Activated CD4-positive, alpha-beta T cell treated with anti-CD3 and anti-CD28 coated beads, Interleukin-2, amount 10 ng/mL, durations not matched to agents 7 days and 5 days (primary cell): ENCODE results near the gene TBC1D30. TPM values are rescaled to one million over a fixed set of nuclear protein-coding genes. Genes with fewer than 3 reads are reported as not detected.
"Not testable (repeated sequence)": the region's sequence is repeated elsewhere in the genome, so short reads cannot be mapped to it uniquely, and the experiment has no call there.

Experiments used
- CTCF ChIA-PET: fragments of 350-600 bp; sonication (Branson Sonifier 250); formaldehyde crosslinking; loops from one replicate; lab custom pipeline; 2021; ENCODE audit warnings: antibody characterized with exemption; lab: Charles Lee
- POLR2A ChIA-PET: fragments of 350-600 bp; sonication (Branson Sonifier 250); formaldehyde crosslinking; loops from one replicate; lab custom pipeline; 2021; ENCODE audit warnings: antibody characterized with exemption; lab: Charles Lee
- DNase-seq: peaks from one replicate; pipeline ENCODE4 v3.0.0-alpha.2; 2020
- H3K27ac Mint-ChIP-seq: one replicate; pipeline ENCODE4 v1.8.0; 2021; ENCODE audit warnings: mild to moderate bottlenecking, moderate library complexity, mixed read lengths
- H3K27me3 Mint-ChIP-seq: one replicate; pipeline ENCODE4 v1.8.0; 2021; ENCODE audit warnings: mixed read lengths
- H3K36me3 Mint-ChIP-seq: one replicate; pipeline ENCODE4 v1.8.0; 2021; ENCODE audit warnings: low read depth, mixed read lengths
- H3K4me1 Mint-ChIP-seq: one replicate; pipeline ENCODE4 v1.8.0; 2021; ENCODE audit warnings: mixed read lengths
- H3K4me3 Mint-ChIP-seq: one replicate; pipeline ENCODE4 v1.8.0; 2021; ENCODE audit warnings: mild to moderate bottlenecking, moderate library complexity, mixed read lengths
- H3K9me3 Mint-ChIP-seq: one replicate; pipeline ENCODE4 v1.8.0; 2021; ENCODE audit warnings: mixed read lengths
- total RNA-seq, 2 experiments: library from RNA; stranded (reverse); gene quantifications; one replicate each; pipeline ENCODE4 v1.2.3, GENCODE V29; 2021

The TBC1D30 gene, protein sequence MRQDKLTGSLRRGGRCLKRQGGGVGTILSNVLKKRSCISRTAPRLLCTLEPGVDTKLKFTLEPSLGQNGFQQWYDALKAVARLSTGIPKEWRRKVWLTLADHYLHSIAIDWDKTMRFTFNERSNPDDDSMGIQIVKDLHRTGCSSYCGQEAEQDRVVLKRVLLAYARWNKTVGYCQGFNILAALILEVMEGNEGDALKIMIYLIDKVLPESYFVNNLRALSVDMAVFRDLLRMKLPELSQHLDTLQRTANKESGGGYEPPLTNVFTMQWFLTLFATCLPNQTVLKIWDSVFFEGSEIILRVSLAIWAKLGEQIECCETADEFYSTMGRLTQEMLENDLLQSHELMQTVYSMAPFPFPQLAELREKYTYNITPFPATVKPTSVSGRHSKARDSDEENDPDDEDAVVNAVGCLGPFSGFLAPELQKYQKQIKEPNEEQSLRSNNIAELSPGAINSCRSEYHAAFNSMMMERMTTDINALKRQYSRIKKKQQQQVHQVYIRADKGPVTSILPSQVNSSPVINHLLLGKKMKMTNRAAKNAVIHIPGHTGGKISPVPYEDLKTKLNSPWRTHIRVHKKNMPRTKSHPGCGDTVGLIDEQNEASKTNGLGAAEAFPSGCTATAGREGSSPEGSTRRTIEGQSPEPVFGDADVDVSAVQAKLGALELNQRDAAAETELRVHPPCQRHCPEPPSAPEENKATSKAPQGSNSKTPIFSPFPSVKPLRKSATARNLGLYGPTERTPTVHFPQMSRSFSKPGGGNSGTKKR
- under 1 TPM; 0.19 to 0.20 TPM for total RNA-seq

GRCh38 chr12:64824500-64825142 lies at the start of gene TBC1D30:
Gene TBC1D30, plus strand, starts transcription at chr12:64824647. Its CDS starts 233 bp downstream, at chr12:64824880.
- Mint-ChIP-seq H3K27ac (no peak within 1 kb of the TSS), H3K36me3 (peaks cover 2% of the 10 kb centered on the region), H3K27me3 (peaks cover 54% of the 10 kb centered on the region), H3K9me3 (no peaks in the 10 kb centered on the region), H3K4me1 (peaks cover 13% of the 10 kb centered on the region), H3K4me3 (peak within 1 kb of the TSS; percentile 43)
- POLR2A ChIA-PET, result no interaction called here
- peak; percentile 16 for DNase-seq
- CTCF ChIA-PET, result interaction anchor here (1.1 kb wide), 1 partner anchor 44 kb away, joined by 3 read pairs; no protein-coding TSS in a partner anchor

- CTCF ChIA-PET, H3K4me1 Mint-ChIP-seq, H3K4me3 Mint-ChIP-seq, POLR2A ChIA-PET, DNase-seq, H3K27ac Mint-ChIP-seq: not testable (repeated sequence)
- Mint-ChIP-seq H3K9me3 (peaks cover 18% of the 10 kb centered on the region), H3K27me3 (peaks cover 61% of the 10 kb centered on the region), H3K36me3 (peaks cover 14% of the 10 kb centered on the region)
These were observed 49.2 kb upstream of the TBC1D30 start for GRCh38 chr12:64775147-64775736.

GRCh38 chr12:64779354-64779974 lies 45.0 kb upstream of the TBC1D30 start:
- Mint-ChIP-seq H3K36me3 (peaks cover 7% of the 10 kb centered on the region), H3K9me3 (peaks cover 11% of the 10 kb centered on the region)

GRCh38 chr12:64780132-64780530 lies 44.3 kb upstream of the TBC1D30 start:
- peaks cover 10% of the 10 kb centered on the region for H3K9me3 Mint-ChIP-seq
- peak overlapping the region; percentile 56 for H3K4me3 Mint-ChIP-seq
- H3K27me3 Mint-ChIP-seq, result peaks cover 84% of the 10 kb centered on the region
- peaks cover 5% of the 10 kb centered on the region for H3K36me3 Mint-ChIP-seq
- H3K27ac Mint-ChIP-seq, result no peak overlapping the region
- POLR2A ChIA-PET, result no interaction called here
- CTCF ChIA-PET, result interaction anchor here (0.8 kb wide), 1 partner anchor 18 kb away, joined by 3 read pairs; no protein-coding TSS in a partner anchor
- H3K4me1 Mint-ChIP-seq, result peaks cover 15% of the 10 kb centered on the region
- DNase-seq, result no peak

More at GRCh38 chr12:64779354-64779974, 45.0 kb upstream of the TBC1D30 start:
- H3K27me3 Mint-ChIP-seq, result peaks cover 84% of the 10 kb centered on the region
- H3K4me3 Mint-ChIP-seq, result peak overlapping the region; percentile 56
- no peak for DNase-seq
- ChIA-PET POLR2A (no interaction called here), CTCF (interaction anchor here (0.8 kb wide), 1 partner anchor 19 kb away, joined by 3 read pairs; no protein-coding TSS in a partner anchor)
- no peak overlapping the region for H3K27ac Mint-ChIP-seq
- H3K4me1 Mint-ChIP-seq, result peaks cover 15% of the 10 kb centered on the region

DNA sequence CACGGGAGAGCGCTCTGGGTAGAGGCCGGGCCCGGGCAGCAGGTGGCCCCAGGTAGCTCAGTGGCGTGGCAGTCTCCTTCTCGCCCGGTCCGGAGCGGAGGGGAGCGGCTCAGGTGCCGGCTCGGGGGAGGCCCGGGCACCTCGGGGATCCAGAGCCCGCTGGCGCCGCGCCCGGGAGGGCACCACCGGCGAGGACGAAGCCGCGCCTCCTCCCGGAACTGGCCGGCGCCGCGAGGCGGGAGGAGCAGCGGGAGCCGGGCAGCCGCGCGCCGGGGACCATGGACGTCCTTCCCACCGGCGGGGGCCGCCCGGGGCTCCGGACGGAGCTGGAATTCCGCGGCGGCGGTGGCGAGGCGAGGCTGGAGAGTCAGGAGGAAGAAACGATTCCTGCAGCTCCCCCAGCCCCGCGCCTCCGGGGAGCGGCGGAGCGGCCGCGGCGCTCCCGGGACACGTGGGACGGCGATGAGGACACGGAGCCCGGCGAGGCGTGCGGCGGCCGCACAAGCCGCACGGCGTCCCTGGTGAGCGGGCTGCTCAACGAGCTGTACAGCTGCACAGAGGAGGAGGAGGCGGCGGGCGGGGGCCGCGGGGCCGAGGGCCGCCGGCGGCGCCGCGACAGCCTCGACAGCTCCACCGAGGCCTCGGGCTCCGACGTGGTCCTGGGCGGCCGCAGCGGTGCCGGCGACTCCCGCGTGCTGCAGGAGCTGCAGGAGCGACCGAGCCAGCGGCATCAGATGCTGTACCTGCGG lies 43.7 kb upstream of the TBC1D30 start:
- H3K4me1 Mint-ChIP-seq, result peaks cover 15% of the 10 kb centered on the region
- peaks cover 81% of the 10 kb centered on the region for H3K27me3 Mint-ChIP-seq
- ChIA-PET POLR2A (no interaction called here), CTCF (interaction anchor here (0.8 to 0.9 kb wide), 4 partner anchors 9 to 44 kb away, joined by 3 read pairs; partner anchors contain the start of gene TBC1D30)
- no peak for DNase-seq
- H3K27ac Mint-ChIP-seq, result no peak overlapping the region
- H3K9me3 Mint-ChIP-seq, result peaks cover 4% of the 10 kb centered on the region
- H3K4me3 Mint-ChIP-seq, result peak overlapping the region; percentile 56
- peaks cover 5% of the 10 kb centered on the region for H3K36me3 Mint-ChIP-seq

DNA sequence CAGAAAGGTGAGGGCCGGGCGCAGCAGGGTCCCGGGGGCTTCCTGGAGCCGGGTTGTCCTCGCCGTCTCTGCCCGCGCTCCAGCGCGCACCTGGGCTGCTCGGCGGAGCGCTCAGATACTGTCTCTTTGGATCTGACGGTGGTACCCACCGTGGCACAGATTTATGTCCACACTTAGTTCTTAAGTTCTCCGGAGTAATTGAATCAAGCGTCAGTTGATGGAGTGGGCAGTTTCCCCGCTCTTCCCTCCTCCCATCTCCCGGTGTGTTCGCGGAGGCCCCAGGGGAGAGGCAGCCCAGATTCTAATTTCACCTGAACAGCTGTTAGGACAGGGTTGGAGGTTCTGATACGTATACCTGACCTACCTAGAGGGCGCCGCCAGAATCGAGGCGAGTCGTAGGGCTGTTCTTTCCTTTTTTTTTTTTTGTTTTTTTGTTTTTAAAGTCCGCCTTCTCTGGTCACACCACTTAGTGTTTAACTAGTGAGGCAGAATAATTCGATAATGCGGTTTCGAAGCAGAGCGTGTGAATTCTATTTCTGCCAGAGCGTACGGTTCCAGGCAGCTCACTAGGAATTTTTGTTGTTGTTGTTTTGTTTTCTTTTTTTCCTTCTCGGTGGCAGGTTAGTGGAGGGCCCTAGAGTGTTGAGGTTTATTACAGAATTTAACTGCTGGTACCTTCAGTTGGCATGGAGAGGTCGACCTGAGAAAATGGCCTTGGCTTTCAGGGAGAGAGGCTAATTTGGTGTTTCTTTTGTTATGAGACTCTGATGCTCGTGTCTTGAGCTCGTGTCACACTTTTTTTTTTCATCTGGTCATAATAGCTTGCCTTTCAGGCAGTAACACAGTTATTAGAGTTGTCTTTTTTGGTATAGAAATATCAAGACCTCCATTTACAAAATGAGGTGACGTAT lies 42.9 kb upstream of the TBC1D30 start:
- ChIA-PET CTCF (interaction anchor here (0.8 to 1.4 kb wide), 4 partner anchors 9 to 43 kb away, joined by 3 to 6 read pairs (median 3); partner anchors contain the start of gene TBC1D30), POLR2A (no interaction called here)
- Mint-ChIP-seq H3K4me1 (peaks cover 15% of the 10 kb centered on the region), H3K4me3 (peak overlapping the region; percentile 63), H3K36me3 (peaks cover 5% of the 10 kb centered on the region), H3K27ac (no peak overlapping the region), H3K9me3 (no peaks in the 10 kb centered on the region), H3K27me3 (peaks cover 75% of the 10 kb centered on the region)
- no peak for DNase-seq

DNA sequence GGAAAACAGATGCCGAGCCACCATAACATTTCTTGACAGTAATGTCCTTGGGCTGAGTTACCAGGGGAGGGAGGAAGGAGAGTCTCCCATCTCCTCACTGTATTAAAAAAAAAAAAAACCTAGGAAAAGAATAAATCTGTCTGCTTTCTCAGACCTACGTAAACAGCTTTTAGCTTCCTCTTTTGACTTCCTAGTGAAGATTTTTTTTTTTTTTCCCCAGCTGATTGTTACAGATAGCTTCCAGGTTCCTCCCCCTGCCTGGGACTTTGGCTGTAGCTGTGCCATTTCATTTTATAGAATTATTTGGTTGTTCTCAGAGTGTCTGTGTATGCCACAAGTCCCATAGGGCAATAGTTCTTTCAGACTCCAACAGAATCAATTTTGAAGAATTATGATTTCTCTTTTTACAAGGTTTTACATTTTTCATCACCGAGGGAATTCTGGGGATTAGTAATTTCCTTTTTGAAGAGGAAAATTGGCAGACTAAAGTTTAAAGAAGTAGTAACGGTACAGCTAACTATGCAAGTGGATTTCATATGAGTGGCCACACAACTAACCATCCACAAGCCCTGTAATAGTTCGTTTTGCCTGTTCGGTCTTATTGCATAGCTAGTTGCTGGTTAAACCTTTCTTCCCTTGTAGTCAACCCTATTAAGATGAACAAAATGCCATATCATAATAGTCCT lies 42.1 kb upstream of the TBC1D30 start:
- Mint-ChIP-seq H3K9me3 (no peaks in the 10 kb centered on the region), H3K27ac (no peak overlapping the region), H3K4me1 (peaks cover 15% of the 10 kb centered on the region), H3K4me3 (peak overlapping the region; percentile 63), H3K36me3 (peaks cover 2% of the 10 kb centered on the region), H3K27me3 (peaks cover 68% of the 10 kb centered on the region)
- ChIA-PET POLR2A (no interaction called here), CTCF (interaction anchor here (1.2 to 1.4 kb wide), 2 partner anchors 14 to 15 kb away, joined by 4 to 6 read pairs; no protein-coding TSS in a partner anchor)
- DNase-seq, result no peak

DNA sequence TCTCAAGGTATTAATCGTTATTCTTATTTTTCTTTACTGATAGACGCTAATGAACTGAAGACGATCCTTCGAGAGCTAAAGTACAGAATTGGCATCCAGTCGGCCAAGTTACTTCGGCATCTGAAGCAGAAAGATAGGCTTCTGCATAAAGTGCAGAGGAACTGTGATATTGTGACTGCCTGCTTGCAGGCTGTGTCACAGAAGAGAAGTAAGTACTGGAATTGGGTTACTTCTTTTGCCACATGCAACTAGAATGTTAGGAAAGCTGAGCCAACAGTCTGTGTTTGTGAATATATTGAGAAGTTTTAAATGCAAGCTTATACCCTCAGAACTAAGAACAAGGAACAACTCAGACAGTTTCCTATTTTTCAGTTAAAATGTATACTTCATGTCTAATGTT lies 38.6 kb upstream of the TBC1D30 start:
- Mint-ChIP-seq H3K9me3 (no peaks in the 10 kb centered on the region), H3K36me3 (peaks cover 2% of the 10 kb centered on the region), H3K27me3 (peaks cover 47% of the 10 kb centered on the region), H3K4me3 (no peak overlapping the region), H3K27ac (no peak overlapping the region), H3K4me1 (peaks cover 11% of the 10 kb centered on the region)
- POLR2A ChIA-PET, result no interaction called here
- CTCF ChIA-PET, result interaction anchor here (1.1 to 1.7 kb wide), 2 partner anchors 11 to 14 kb away, joined by 3 to 10 read pairs; no protein-coding TSS in a partner anchor
- DNase-seq, result no peak

DNA sequence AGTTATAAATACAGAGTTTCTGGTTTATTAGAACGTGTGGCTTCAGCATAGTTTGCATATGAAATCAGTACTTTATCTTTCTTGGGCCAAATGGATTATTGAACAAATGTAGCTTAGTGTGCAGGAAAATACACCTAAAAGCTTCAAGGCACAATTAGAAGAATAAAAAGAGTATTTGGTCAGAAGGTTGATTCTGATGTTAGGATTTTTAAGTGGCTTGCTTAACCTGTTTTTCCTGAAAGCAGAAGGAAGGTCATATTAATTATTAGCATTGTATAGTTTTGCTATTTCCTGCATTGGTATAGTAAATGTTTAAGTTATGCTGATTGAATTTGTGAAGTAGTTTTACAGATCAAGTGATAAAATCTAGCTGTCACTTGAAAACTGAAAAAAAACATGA lies 34.3 kb upstream of the TBC1D30 start:
- H3K4me1 Mint-ChIP-seq, result no peaks in the 10 kb centered on the region
- no peaks in the 10 kb centered on the region for H3K9me3 Mint-ChIP-seq
- H3K27ac Mint-ChIP-seq, result no peak overlapping the region
- DNase-seq, result no peak
- peaks cover 15% of the 10 kb centered on the region for H3K27me3 Mint-ChIP-seq
- H3K4me3 Mint-ChIP-seq, result no peak overlapping the region
- no peaks in the 10 kb centered on the region for H3K36me3 Mint-ChIP-seq
- ChIA-PET POLR2A (no interaction called here), CTCF (interaction anchor here (1.5 kb wide), 1 partner anchor 9 kb away, joined by 3 read pairs; no protein-coding TSS in a partner anchor)

DNA sequence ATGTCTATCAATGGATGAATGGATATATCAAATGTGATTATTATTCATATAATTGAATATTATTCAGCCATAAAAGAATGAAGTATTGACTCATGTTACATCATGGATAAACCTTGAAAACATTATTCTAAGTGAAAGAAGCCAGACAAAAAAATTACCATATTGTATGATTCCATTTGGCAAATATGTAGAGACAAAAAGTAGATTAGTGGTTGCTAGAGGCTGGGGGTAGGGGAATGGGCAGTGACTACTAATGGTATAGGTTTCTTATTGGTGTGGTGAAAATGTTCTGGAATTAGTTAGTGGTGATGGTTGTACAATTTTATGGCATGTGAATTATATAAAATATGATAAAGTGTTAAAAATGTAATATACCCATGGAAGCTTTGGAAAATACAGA lies 33.4 kb upstream of the TBC1D30 start:
- ChIA-PET POLR2A (no interaction called here), CTCF (interaction anchor here (1.5 kb wide), 1 partner anchor 10 kb away, joined by 3 read pairs; no protein-coding TSS in a partner anchor)
- peaks cover 9% of the 10 kb centered on the region for H3K27me3 Mint-ChIP-seq
- no peak overlapping the region for H3K4me3 Mint-ChIP-seq
- no peaks in the 10 kb centered on the region for H3K36me3 Mint-ChIP-seq
- no peak for DNase-seq
- H3K9me3 Mint-ChIP-seq, result no peaks in the 10 kb centered on the region
- H3K4me1 Mint-ChIP-seq, result no peaks in the 10 kb centered on the region
- no peak overlapping the region for H3K27ac Mint-ChIP-seq
